ENCODE data around the gene SPINK14. TPM values are rescaled to one million over a fixed set of nuclear protein-coding genes. Genes with fewer than 3 reads are reported as not detected.

The SPINK14 gene
- total RNA-seq, 1 experiment from 2014 or later = not detected

DNA sequence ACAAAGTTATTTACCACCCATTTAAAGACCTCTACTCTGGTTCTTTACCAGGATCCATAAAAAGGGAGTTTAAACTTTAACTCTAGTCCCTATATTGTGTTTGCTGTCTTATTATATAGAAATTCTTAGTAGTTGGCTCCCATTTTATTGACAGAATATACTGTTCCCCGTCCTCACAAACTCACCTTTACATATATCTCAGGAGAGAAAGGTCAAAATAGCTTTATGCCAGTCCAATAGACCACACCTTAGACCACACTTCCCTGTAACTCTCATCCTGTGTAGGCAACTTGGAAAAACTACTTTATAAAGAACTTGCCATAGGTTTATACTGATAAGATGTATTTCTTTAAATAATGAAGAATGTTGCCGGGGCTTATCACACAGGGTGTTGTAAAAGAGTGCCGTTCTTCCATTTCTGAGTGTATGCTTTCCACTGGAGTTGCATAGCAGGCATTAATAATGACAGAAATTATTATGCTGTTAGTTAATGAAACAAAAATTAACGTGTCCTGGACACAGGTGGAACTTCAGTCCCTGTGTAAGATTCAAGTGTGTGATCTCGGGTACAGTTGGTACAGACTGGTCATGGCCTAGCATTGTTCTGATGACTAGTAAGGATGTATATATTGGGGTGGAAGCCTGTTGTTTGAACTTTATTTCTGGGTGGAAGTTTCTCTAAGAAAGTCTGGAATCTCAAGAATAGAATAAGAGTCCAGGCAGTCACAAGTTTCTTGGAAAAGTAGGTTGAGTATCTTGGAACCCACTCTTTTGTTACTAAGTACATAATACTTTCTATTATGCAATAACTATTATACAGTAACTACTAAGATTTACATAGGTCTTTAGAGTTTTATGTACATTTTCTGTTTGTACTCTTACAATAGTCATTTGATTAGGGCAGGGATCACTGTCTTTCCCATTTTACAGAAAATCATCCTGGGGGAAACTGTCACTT lies 33.0 kb upstream of the SPINK14 start:
- ATAC-seq = no peak
- Histone ChIP-seq H3F3A (ENCODE audit: low read length, unreplicated experiment) (no peaks in the 10 kb centered on the region), H3K36me3 (ENCODE audit: low read depth, low read length) (no peaks in the 10 kb centered on the region), H3K9ac (ENCODE audit: low read length) (no peak overlapping the region), H4K20me1 (ENCODE audit: low read length) (no peaks in the 10 kb centered on the region), H3K4me2 (ENCODE audit: low read length) (no peak overlapping the region), H3K4me1 (ENCODE audit: insufficient read depth, low read length) (peaks cover 5% of the 10 kb centered on the region; the same call in 1 of the 2 replicates), H3K9me3 (ENCODE audit: low read length) (no peaks in the 10 kb centered on the region), H3K27me3 (ENCODE audit: low read length) (no peaks in the 10 kb centered on the region), H3K79me2 (ENCODE audit: low read length) (no peaks in the 10 kb centered on the region), H3K9me2 (replicated peaks; ENCODE audit: low read length) (0 out of 2 replicates have a peak, but pooled peaks cover 3% of the 10 kb centered on the region), H2AFZ (ENCODE audit: low read length) (no peak overlapping the region), H3K27ac (ENCODE audit: low read length) (no peak overlapping the region), H3K4me3 (ENCODE audit: low read length) (no peak overlapping the region)
- intact Hi-C loops (cut with micrococcal nuclease) = no loop called here
- CTCF ChIA-PET = no interaction called here
- POLR2A ChIA-PET (ENCODE audit: unreplicated experiment) = no interaction called here
- no TSS peak for BruUV-seq (replicated peaks)
- DNase-seq = no peak
- TF ChIP-seq EZH2 (IDR thresholded peaks at IDR 0.05; ENCODE audit: low read length, unreplicated experiment) = no peak
- no peak for TF ChIP-seq CTCF (conservative IDR thresholded peaks at IDR 0.05; ENCODE audit: low read depth, low read length)
- no peak for TF ChIP-seq EZH2phosphoT487 (IDR thresholded peaks at IDR 0.05; ENCODE audit: borderline replicate concordance, low read length)

GRCh38 chr5:148140846-148141245 lies 27.5 kb upstream of the SPINK14 start:
- Histone ChIP-seq H3K27me3 (ENCODE audit: low read length) (no peaks in the 10 kb centered on the region), H3K9me3 (ENCODE audit: low read length) (no peaks in the 10 kb centered on the region), H3F3A (ENCODE audit: low read length, unreplicated experiment) (peaks cover 11% of the 10 kb centered on the region), H3K79me2 (ENCODE audit: low read length) (no peaks in the 10 kb centered on the region), H3K9me2 (replicated peaks; ENCODE audit: low read length) (no peaks in the 10 kb centered on the region), H3K4me2 (ENCODE audit: low read length) (no peak overlapping the region), H3K36me3 (ENCODE audit: low read depth, low read length) (no peaks in the 10 kb centered on the region), H3K27ac (ENCODE audit: low read length) (no peak overlapping the region), H3K4me3 (ENCODE audit: low read length) (no peak overlapping the region), H3K4me1 (ENCODE audit: insufficient read depth, low read length) (peaks cover 22% of the 10 kb centered on the region), H3K9ac (ENCODE audit: low read length) (no peak overlapping the region), H4K20me1 (ENCODE audit: low read length) (no peaks in the 10 kb centered on the region), H2AFZ (ENCODE audit: low read length) (no peak overlapping the region)
- no peak for TF ChIP-seq CTCF (conservative IDR thresholded peaks at IDR 0.05; ENCODE audit: low read depth, low read length)
- no peak for TF ChIP-seq EZH2phosphoT487 (IDR thresholded peaks at IDR 0.05; ENCODE audit: borderline replicate concordance, low read length)
- TF ChIP-seq EZH2 (IDR thresholded peaks at IDR 0.05; ENCODE audit: low read length, unreplicated experiment) = no peak
- BruUV-seq (replicated peaks) = no TSS peak
- ChIA-PET POLR2A (ENCODE audit: unreplicated experiment) (interaction anchor here (0.7 kb wide), 1 partner anchor 150 kb away, joined by 4 read pairs; no protein-coding TSS in a partner anchor), CTCF (no interaction called here)
- intact Hi-C loops (cut with micrococcal nuclease) = no loop called here
- ATAC-seq (no peak), DNase-seq (no peak)

GRCh38 chr5:148141645-148142044 lies 26.7 kb upstream of the SPINK14 start:
- Histone ChIP-seq H3F3A (ENCODE audit: low read length, unreplicated experiment) (peaks cover 11% of the 10 kb centered on the region), H3K79me2 (ENCODE audit: low read length) (no peaks in the 10 kb centered on the region), H3K36me3 (ENCODE audit: low read depth, low read length) (no peaks in the 10 kb centered on the region), H3K27ac (ENCODE audit: low read length) (no peak overlapping the region), H3K9me2 (replicated peaks; ENCODE audit: low read length) (no peaks in the 10 kb centered on the region), H3K4me2 (ENCODE audit: low read length) (no peak overlapping the region), H4K20me1 (ENCODE audit: low read length) (no peaks in the 10 kb centered on the region), H3K4me3 (ENCODE audit: low read length) (no peak overlapping the region), H3K9me3 (ENCODE audit: low read length) (no peaks in the 10 kb centered on the region), H3K27me3 (ENCODE audit: low read length) (no peaks in the 10 kb centered on the region), H2AFZ (ENCODE audit: low read length) (peak overlapping the region; percentile 13; the same call in 1 of the 2 replicates), H3K4me1 (ENCODE audit: insufficient read depth, low read length) (peaks cover 28% of the 10 kb centered on the region), H3K9ac (ENCODE audit: low read length) (no peak overlapping the region)
- CTCF ChIA-PET = no interaction called here
- ATAC-seq (no peak), DNase-seq (no peak)
- intact Hi-C loops (cut with micrococcal nuclease) = no loop called here
- TF ChIP-seq EZH2 (IDR thresholded peaks at IDR 0.05; ENCODE audit: low read length, unreplicated experiment) (no peak), EZH2phosphoT487 (IDR thresholded peaks at IDR 0.05; ENCODE audit: borderline replicate concordance, low read length) (no peak), CTCF (conservative IDR thresholded peaks at IDR 0.05; ENCODE audit: low read depth, low read length) (no peak)
- no TSS peak for BruUV-seq (replicated peaks)
- POLR2A ChIA-PET (ENCODE audit: unreplicated experiment) = interaction anchor here (0.7 kb wide), 1 partner anchor 150 kb away, joined by 4 read pairs; no protein-coding TSS in a partner anchor

Measured in PC-3 (cell line).